CD4-positive, CD25-positive, alpha-beta regulatory T cell (primary cell): ENCODE data around the gene SVIP. TPM values are rescaled to one million over a fixed set of nuclear protein-coding genes. Genes with fewer than 3 reads are reported as not detected.

Source experiments
- ATAC-seq, 2 donors: fragments of 150-1000 bp; cut with Tn5 transposase; one replicate each; pipeline ENCODE4 v1.10.0; 2021; ENCODE audit warnings: low read depth in 2 of 2, moderate number of reproducible peaks in 2 of 2, moderate library complexity in 1 of 2
- DNase-seq, 3 donors: peaks; one replicate each; pipeline versions ENCODE4 v3.0.0 to v3.0.0-alpha.2; 2012 to 2022; ENCODE audit warnings: mixed read lengths in 1 of 3
- H3K27ac ChIP-seq: one replicate; pipeline ENCODE4 v1.7.0; 2013; ENCODE audit warnings: mild to moderate bottlenecking, low read length; ENCODE audit not compliant: insufficient read depth, poor library complexity, severe bottlenecking
- H3K27me3 ChIP-seq: one replicate; pipeline ENCODE4 v1.7.0; 2013; ENCODE audit warnings: low read length; ENCODE audit not compliant: control insufficient read depth, insufficient read depth
- H3K36me3 ChIP-seq: one replicate; pipeline ENCODE4 v1.7.0; 2013; ENCODE audit warnings: mild to moderate bottlenecking, low read length, moderate library complexity; ENCODE audit not compliant: control insufficient read depth, insufficient read depth
- H3K4me1 ChIP-seq: 2 replicates; pipeline ENCODE4 v1.7.0; 2013; ENCODE audit warnings: mild to moderate bottlenecking, low read length; ENCODE audit not compliant: insufficient read depth, control insufficient read depth, poor library complexity, severe bottlenecking
- H3K4me3 ChIP-seq: one replicate; pipeline ENCODE4 v1.7.0; 2013; ENCODE audit warnings: low read depth, mild to moderate bottlenecking, low read length, moderate library complexity
- H3K9me3 ChIP-seq, 2 experiments: 1 replicate in 1 of 2; 2 replicates in 1 of 2; pipeline ENCODE4 v1.7.0; 2013; ENCODE audit warnings: low read length in 2 of 2, mild to moderate bottlenecking in 1 of 2, moderate library complexity in 1 of 2; ENCODE audit not compliant: control insufficient read depth in 2 of 2
- H3K27ac Mint-ChIP-seq, 3 donors: one replicate each; pipeline ENCODE4 v1.8.0; 2020 to 2022; ENCODE audit warnings: mild to moderate bottlenecking in 3 of 3, mixed read lengths in 3 of 3, moderate library complexity in 2 of 3
- H3K27me3 Mint-ChIP-seq: one replicate; pipeline ENCODE4 v1.8.0; 2022; ENCODE audit warnings: mild to moderate bottlenecking, mixed read lengths
- H3K36me3 Mint-ChIP-seq: one replicate; pipeline ENCODE4 v1.8.0; 2020; ENCODE audit warnings: mixed read lengths
- H3K4me1 Mint-ChIP-seq, 4 donors: one replicate each; pipeline ENCODE4 v1.8.0; 2020 to 2022; ENCODE audit warnings: mixed read lengths in 4 of 4, mild to moderate bottlenecking in 1 of 4
- H3K4me3 Mint-ChIP-seq, 4 donors: one replicate each; pipeline ENCODE4 v1.8.0; 2020 to 2022; ENCODE audit warnings: mild to moderate bottlenecking in 4 of 4, mixed read lengths in 4 of 4, moderate library complexity in 3 of 4
- H3K9me3 Mint-ChIP-seq, 7 donors: one replicate each; pipeline ENCODE4 v1.8.0; 2020 to 2022; ENCODE audit warnings: mixed read lengths in 7 of 7, mild to moderate bottlenecking in 3 of 7, moderate library complexity in 2 of 7
- polyA plus RNA-seq, 4 donors: library from polyadenylated mRNA; unstranded; fragments of 300-500 nt; fragmentation: Illumina TruSeq; gene quantifications; one replicate each; pipeline ENCODE4 v1.2.3, GENCODE V29; 2021
- total RNA-seq: library from RNA; stranded (reverse); gene quantifications from one replicate; pipeline ENCODE4 v1.2.3, GENCODE V29; 2022

The SVIP gene
- total and polyA plus RNA-seq, 5 donors from 2014 or later: 28.3 to 34.5 (median 31.6) TPM

DNA sequence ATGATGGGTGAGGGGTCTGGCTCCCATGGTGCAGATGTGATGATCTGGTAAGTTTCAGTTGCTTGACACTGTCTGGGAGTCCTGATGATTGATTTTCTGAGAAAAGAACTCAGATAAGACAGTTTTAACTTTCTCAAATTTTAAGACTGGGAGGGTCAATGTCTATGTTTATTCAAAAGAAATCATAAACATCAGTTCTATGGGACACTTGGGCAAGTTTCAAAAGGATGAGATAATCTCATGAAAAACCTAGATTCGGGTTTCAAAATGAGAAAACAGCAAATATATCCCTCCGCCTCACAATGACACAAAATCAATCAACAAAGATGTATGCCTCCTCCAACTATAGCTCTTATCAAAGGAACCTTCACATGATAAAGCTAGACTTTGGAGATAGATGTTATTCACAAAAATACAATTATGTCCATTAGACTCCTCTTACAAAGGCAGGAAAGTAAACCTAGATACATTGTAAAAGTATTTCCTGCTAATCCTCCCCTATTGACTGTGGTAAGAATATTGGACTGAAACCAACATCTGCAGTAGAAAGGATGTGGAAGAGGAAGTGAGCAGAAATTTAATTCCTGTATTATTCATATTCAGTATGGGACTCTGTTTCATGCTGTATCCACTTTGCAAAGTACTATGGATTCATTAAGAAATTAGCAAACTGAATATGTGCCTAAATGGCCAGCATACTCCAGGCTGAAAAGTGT is 21.6 kb downstream of the SVIP start:
- Mint-ChIP-seq H3K4me3 (no peak overlapping the region), H3K9me3 (peaks cover 0 to 4% (median 0%) of the 10 kb centered on the region in 7 donors), H3K27me3 (no peaks in the 10 kb centered on the region), H3K27ac (no peak overlapping the region), H3K36me3 (no peaks in the 10 kb centered on the region), H3K4me1 (no peaks in the 10 kb centered on the region)
- Histone ChIP-seq H3K9me3 (no peaks in the 10 kb centered on the region), H3K4me1 (no peaks in the 10 kb centered on the region), H3K27me3 (peaks cover 6% of the 10 kb centered on the region), H3K27ac (no peak overlapping the region), H3K4me3 (no peak overlapping the region), H3K36me3 (no peaks in the 10 kb centered on the region)
- no peak for ATAC-seq
- DNase-seq: no peak

DNA sequence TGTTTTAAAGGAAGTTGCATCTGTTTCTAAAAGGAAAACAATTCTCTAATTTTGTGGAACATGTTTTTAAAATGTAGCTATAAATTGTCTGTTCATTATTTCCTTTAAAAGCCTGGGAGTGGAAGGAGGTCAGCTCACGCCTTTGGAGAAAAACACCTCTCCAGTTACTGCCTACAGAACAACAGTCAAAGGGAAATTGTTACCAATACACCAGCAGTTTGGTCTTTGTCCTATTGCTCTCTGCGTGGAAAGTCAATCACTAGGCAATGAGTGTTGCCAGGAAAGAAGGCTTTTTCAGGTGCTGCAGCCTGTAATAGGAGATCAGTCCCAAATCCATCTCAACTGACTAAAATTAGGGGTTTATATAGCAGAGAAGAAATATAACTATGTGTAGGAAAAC is 22.2 kb downstream of the SVIP start:
- Histone ChIP-seq H3K27ac (no peak overlapping the region), H3K27me3 (peaks cover 8% of the 10 kb centered on the region), H3K4me1 (no peaks in the 10 kb centered on the region), H3K36me3 (no peaks in the 10 kb centered on the region), H3K4me3 (no peak overlapping the region), H3K9me3 (no peaks in the 10 kb centered on the region)
- no peak overlapping the region for H3K27ac Mint-ChIP-seq
- H3K9me3 Mint-ChIP-seq: peaks cover 0 to 4% (median 0%) of the 10 kb centered on the region in 7 donors
- H3K4me3 Mint-ChIP-seq: no peak overlapping the region
- ATAC-seq (no peak), DNase-seq (no peak)
- H3K27me3 Mint-ChIP-seq: no peaks in the 10 kb centered on the region
- H3K36me3 Mint-ChIP-seq: no peaks in the 10 kb centered on the region
- no peaks in the 10 kb centered on the region for H3K4me1 Mint-ChIP-seq

DNA sequence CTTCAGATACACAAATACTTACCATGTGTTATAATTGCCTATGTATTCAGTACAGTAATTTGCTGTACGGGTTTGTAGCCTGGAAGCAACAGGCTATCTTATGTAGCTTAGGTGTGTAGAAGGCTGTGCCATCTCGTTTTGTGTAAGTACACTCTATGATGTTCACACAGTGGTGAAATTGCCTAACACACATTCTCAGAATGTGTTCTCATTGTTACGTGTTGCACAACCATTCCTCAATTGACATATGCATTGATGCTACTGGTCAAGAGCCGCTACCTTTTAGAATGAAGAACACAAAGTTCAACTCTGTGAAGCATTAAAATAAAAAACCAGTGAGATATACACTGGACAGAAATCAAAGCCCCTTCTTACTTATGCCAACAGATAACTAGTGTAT is 26.7 kb downstream of the SVIP start:
- H3K27me3 Mint-ChIP-seq: no peaks in the 10 kb centered on the region
- H3K36me3 ChIP-seq: no peaks in the 10 kb centered on the region

DNA sequence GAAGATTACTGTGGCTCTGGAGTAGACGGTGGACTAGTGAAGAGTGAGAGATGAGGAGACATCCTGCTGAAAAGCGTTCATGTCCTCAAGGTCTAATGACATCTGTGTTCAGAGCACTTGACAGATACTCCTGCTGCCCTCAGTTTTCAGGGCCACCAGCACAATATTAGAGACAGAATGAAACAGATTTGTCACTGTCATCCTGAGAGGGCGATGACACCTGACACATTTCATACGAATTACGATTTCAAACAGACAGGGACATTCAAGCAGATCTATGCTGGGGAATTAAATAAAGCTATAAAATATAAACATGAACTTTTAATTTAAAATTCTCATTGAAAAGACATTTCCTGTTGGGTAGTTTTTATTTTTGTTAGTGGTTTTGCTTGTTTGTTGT is 29.1 kb downstream of the SVIP start:
- H3K27ac ChIP-seq: no peak overlapping the region
- H3K36me3 Mint-ChIP-seq: no peaks in the 10 kb centered on the region
- no peaks in the 10 kb centered on the region for H3K27me3 Mint-ChIP-seq
- no peak overlapping the region for H3K4me3 ChIP-seq
- H3K27ac Mint-ChIP-seq: no peak overlapping the region
- no peak overlapping the region for H3K4me3 Mint-ChIP-seq
- H3K4me1 Mint-ChIP-seq: no peaks in the 10 kb centered on the region
- no peaks in the 10 kb centered on the region for H3K9me3 ChIP-seq
- peaks cover 0 to 1% (median 0%) of the 10 kb centered on the region in 7 donors for H3K9me3 Mint-ChIP-seq
- ATAC-seq: no peak
- no peaks in the 10 kb centered on the region for H3K36me3 ChIP-seq
- H3K4me1 ChIP-seq: no peaks in the 10 kb centered on the region
- H3K27me3 ChIP-seq: peaks cover 5% of the 10 kb centered on the region
- DNase-seq: no peak

More for the DNA sequence above, 26.7 kb downstream of the SVIP start:
- Histone ChIP-seq H3K4me1 (no peaks in the 10 kb centered on the region), H3K27me3 (peaks cover 8% of the 10 kb centered on the region), H3K9me3 (no peaks in the 10 kb centered on the region), H3K4me3 (no peak overlapping the region), H3K27ac (no peak overlapping the region)
- no peaks in the 10 kb centered on the region for H3K36me3 Mint-ChIP-seq
- H3K27ac Mint-ChIP-seq: no peak overlapping the region
- H3K4me3 Mint-ChIP-seq: no peak overlapping the region
- ATAC-seq: no peak
- H3K9me3 Mint-ChIP-seq: no peaks in the 10 kb centered on the region
- no peak for DNase-seq
- H3K4me1 Mint-ChIP-seq: no peaks in the 10 kb centered on the region

DNA sequence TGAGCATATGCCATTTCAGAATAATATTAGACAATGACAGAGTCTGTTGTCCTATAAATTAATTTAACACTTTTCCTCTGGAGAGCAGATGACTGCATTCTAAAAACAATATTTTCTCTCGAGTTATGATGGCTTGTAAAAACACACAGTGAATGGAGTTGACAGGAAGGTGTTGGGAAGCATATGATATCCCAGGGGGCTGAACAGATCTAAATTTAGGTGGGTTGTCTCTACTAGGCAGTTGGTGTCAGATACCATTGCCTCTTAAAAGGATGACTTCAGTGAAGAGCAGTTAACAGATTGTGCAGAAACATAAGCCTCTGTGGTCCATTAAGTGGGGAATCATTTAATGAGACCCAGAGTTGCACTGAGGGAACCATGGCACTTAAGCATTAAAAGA is 30.7 kb downstream of the SVIP start:
- H3K4me3 Mint-ChIP-seq: no peak overlapping the region
- H3K4me1 Mint-ChIP-seq: no peaks in the 10 kb centered on the region
- no peaks in the 10 kb centered on the region for H3K36me3 Mint-ChIP-seq

DNA sequence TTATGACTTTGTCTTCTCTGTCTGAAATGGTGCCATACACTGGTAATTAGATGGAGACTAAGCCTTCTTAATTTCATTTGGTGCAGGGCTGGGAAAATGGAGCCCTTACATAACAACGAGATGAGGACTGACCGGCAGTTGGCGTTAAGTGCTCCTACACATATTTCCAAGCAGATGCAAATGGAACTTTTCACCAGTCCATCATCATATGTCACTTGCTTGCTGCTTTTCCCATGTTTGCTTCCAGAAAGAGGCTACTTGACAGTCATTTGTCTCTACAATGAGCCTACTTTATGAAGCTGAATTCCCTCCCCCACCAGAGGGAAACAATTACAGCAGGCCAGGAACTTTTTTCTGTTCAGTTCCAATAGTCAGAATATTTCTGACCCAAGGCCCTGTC is 32.6 kb downstream of the SVIP start:
- Histone ChIP-seq H3K36me3 (no peaks in the 10 kb centered on the region), H3K27ac (no peak overlapping the region), H3K4me3 (no peak overlapping the region), H3K9me3 (no peaks in the 10 kb centered on the region), H3K4me1 (no peaks in the 10 kb centered on the region), H3K27me3 (no peaks in the 10 kb centered on the region)
- H3K27me3 Mint-ChIP-seq: no peaks in the 10 kb centered on the region
- no peaks in the 10 kb centered on the region for H3K4me1 Mint-ChIP-seq
- peaks cover 0 to 1% (median 0%) of the 10 kb centered on the region in 7 donors for H3K9me3 Mint-ChIP-seq
- ATAC-seq: no peak
- H3K4me3 Mint-ChIP-seq: no peak overlapping the region
- DNase-seq: no peak
- H3K27ac Mint-ChIP-seq: no peak overlapping the region
- H3K36me3 Mint-ChIP-seq: no peaks in the 10 kb centered on the region

More for the DNA sequence above, 30.7 kb downstream of the SVIP start:
- Histone ChIP-seq H3K27me3 (peaks cover 3% of the 10 kb centered on the region), H3K27ac (no peak overlapping the region), H3K9me3 (no peaks in the 10 kb centered on the region), H3K36me3 (no peaks in the 10 kb centered on the region), H3K4me3 (no peak overlapping the region), H3K4me1 (no peaks in the 10 kb centered on the region)
- ATAC-seq: no peak
- Mint-ChIP-seq H3K9me3 (peaks cover 0 to 1% (median 0%) of the 10 kb centered on the region in 7 donors), H3K27me3 (no peaks in the 10 kb centered on the region), H3K27ac (no peak overlapping the region)
- DNase-seq: no peak

DNA sequence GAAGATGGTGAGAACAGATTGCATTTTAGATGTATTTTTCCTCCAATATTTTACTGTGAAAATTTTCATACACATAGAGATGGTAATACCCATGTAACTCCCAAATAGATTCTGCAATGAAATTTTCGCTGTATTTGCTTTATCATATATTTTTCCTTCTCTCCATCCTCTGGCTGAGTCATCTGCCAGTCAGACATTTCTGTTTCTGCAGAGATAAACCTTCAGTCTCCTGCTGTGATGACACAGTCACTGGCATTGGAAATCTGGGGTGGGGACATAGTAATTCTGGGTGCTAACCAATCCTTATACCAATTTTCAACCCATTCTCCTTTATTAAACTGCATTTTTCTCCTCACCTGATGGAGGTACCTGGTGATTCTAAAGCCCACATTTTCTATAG is 33.7 kb downstream of the SVIP start:
- no peak for DNase-seq
- Histone ChIP-seq H3K27ac (no peak overlapping the region), H3K4me1 (no peaks in the 10 kb centered on the region), H3K27me3 (no peaks in the 10 kb centered on the region), H3K4me3 (no peak overlapping the region), H3K9me3 (no peaks in the 10 kb centered on the region), H3K36me3 (no peaks in the 10 kb centered on the region)
- Mint-ChIP-seq H3K4me3 (no peak overlapping the region), H3K4me1 (no peaks in the 10 kb centered on the region), H3K27me3 (no peaks in the 10 kb centered on the region), H3K27ac (no peak overlapping the region), H3K36me3 (no peaks in the 10 kb centered on the region), H3K9me3 (peaks cover 0 to 1% (median 0%) of the 10 kb centered on the region in 7 donors)
- ATAC-seq: no peak

DNA sequence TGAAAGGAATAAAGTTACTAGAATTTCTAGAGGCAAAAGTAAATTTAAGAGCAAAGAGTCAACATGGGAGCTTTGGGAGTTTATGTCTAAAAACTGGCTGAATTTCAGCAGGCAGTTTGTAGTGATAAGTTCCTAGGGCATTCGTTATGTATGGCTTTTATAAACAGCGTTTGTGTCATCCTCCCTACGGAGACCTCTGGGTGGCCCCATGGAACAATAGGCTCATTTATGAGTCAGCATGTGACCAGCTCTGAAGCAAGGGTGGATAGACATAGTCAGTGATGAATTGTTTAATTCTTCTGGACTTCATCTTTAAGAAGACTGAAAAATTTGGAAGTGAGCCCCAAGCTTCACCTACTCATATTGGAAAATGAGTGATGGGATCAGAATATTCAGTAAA is 37.1 kb downstream of the SVIP start:
- H3K27me3 Mint-ChIP-seq: no peaks in the 10 kb centered on the region
- Histone ChIP-seq H3K27ac (no peak overlapping the region), H3K4me1 (no peaks in the 10 kb centered on the region), H3K36me3 (no peaks in the 10 kb centered on the region), H3K9me3 (no peaks in the 10 kb centered on the region), H3K4me3 (no peak overlapping the region), H3K27me3 (no peaks in the 10 kb centered on the region)
- H3K9me3 Mint-ChIP-seq: peaks cover 0 to 1% (median 0%) of the 10 kb centered on the region in 7 donors
- no peaks in the 10 kb centered on the region for H3K4me1 Mint-ChIP-seq
- ATAC-seq: no peak
- H3K36me3 Mint-ChIP-seq: no peaks in the 10 kb centered on the region
- H3K27ac Mint-ChIP-seq: no peak overlapping the region
- no peak overlapping the region for H3K4me3 Mint-ChIP-seq
- no peak for DNase-seq
